ENCODE results near the gene E2F4.

GRCh38 chr16:67194260-67194659 is 2.3 kb downstream of the E2F4 start:
- TF ChIP-seq CTCF (IDR thresholded peaks at IDR 0.05 in 2 of 3, conservative IDR thresholded peaks at IDR 0.05 in 1 of 3; ENCODE audit: control insufficient read depth in 2 of 3, extremely low read depth in 1 of 3, insufficient read depth in 1 of 3, low read depth in 3 of 3, low read length in 3 of 3) (no peak), ATF2 (IDR thresholded peaks at IDR 0.05; ENCODE audit: low read length) (no peak), EZH2 (IDR thresholded peaks at IDR 0.05; ENCODE audit: borderline replicate concordance, control insufficient read depth, low read depth, low read length) (no peak), CBX5 (IDR thresholded peaks at IDR 0.05; ENCODE audit: low read depth) (no peak), POLR2AphosphoS5 (IDR thresholded peaks at IDR 0.05; ENCODE audit: low read length) (no peak)
